HG03097 (cell line): ENCODE measurements around the gene PCGF2.
A peak's percentile ranks its signal among the peaks of the same experiment; 100 is the strongest.
"Not testable (repeated sequence)": the region's sequence is repeated elsewhere in the genome, so short reads cannot be mapped to it uniquely, and the experiment has no call there.

Experiments
- ATAC-seq: cut with Tn5 transposase; IDR thresholded peaks from one replicate; pipeline ENCODE4 v1.9.1; 2021; ENCODE audit not compliant: unreplicated experiment, low FRiP score

Gene PCGF2

DNA sequence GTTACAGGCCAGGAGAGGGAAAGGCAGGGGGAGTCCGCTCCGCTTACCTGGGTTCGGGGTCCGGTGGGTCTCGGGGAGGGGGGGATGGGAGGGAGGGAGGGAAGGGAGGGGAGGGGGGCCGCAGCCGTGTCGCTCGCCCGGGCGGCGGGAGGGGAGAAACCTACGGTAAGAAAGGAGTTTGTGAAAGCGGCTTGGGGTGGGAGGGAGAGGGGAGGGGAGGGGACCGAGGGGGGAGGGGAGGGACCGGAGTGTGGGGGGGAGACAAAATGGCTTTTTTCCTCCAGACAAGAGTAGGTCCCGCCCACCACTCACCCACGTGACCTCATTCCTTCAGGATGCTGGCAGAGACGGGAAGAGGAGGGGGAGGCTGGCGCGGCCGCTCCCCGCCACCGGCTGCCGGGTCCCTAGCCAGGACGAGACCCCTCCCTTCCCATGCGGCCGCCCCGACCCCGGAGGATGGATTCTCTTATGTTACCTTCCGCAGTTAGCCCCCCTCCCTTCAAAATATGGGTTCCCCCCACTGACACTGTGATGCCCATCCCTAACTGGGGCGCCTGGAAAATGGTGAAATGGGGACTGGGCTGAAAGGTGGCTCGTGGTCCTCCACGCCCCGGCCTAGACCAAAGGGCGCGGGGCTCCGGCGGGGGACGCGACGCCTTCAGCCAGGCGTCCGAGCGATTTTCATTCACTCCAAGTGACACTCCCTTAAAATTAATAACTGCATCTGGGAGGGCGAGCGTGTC is at the start of gene PCGF2:
TSS of gene PCGF2 (minus strand) at position 188 of the 743 bp plus-strand sequence. CDS start 7,934 bp downstream, outside the sequence.
- ATAC-seq: no peak

DNA sequence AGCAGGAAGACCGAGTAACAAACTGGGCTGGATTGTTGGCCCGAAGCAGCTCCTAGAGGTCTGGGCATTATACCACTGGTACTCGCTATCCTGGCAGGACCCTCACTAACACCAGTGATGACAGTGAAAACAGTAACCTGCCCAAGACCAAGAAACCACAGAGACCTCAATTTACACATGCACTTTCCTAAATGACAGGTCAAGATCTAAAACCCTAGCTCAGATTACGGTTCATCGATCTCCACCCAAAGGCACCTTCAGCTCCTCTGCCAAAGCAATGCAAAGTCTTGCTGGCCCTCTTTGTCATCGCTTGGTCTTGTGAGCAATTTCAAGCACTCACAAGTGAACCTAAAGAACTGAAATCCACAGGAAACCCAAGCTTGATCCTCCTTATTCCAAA is 49.7 kb upstream of the PCGF2 start:
- no peak for ATAC-seq

DNA sequence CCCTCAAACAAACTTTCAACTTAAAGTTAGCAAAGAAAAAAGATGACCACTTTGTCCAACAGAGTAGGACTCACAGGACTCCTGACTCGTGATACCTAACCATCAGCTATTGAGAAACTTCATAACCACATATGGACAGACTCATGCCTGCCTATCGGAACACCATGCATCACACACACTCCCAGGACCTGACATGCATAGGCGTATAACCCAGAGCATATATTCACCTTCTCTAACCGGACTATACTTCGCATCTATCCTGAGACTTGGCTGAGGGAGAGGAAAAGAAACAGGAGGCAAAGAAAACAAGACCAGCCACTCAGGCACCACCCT is 49.0 kb upstream of the PCGF2 start:
- ATAC-seq: no peak

DNA sequence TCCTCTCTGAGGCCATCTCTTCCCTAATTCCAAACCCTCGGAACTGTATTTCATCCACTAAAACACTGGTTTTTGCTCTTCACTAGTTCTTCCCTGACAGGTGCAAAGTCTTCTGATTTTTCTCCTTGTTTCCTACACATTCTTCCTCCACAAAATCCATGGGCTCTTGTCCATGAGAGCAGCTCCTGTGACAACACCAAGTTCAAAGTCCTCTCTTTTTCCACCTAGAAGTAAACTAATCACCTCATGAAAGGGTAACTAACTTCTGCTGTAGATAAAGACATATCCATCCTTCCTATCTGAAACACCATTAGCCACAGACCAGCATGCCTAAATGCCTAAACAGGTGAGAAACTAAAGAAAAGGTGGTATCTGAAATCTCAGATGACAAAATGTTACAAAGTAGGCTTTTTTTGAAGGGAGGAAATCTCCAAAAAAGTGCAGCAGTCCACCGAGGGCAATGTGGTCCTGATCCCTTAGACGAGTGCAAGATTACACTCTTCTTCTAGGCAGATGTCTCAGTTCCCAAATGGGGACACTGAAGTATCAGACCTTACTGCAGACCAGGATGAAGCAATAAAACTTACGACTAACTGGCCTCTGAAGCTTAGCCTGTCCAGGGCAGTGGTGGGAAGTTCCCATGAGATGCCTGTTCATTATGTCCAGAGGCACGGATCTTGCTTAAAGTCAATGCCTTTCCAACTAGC is 48.5 kb upstream of the PCGF2 start:
- no peak for ATAC-seq

DNA sequence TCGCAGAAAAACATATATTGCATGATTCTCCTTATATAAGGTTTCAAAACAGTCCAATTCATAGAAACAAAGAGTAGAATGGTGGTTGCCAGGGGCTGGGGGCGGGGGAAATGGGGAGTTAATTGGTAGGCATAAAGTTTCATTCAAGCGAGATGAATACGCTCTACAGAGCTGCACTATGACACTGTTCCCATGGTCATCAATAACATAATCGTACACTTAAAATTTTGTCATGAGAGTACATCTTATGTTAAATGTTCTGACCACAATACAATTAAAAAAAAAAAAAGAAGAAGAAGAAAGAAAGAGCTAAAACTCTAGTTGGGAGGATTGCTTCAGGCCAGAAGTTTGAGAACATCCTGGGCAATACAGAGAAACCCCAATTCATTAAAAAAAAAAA is 46.1 kb upstream of the PCGF2 start:
- ATAC-seq: no peak

DNA sequence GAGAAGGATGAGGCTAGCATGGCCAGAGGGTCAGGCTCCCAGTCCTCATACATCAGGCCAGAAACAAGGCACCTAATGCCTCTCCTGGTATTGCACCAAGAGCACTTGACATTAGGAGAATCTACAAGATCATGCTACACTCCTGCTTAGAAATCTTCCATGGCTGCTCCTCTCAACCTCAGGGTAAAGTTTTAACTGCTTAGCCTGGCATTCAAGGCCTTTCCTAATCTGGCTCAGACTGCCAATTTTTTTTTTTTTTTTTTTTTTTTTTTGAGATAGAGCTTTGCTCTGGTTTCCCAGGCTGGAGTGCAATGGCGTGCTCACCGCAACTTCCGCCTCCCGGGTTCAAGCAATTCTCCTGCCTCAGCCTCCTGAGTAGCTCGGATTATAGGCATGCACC is 43.0 kb upstream of the PCGF2 start:
- no peak for ATAC-seq

DNA sequence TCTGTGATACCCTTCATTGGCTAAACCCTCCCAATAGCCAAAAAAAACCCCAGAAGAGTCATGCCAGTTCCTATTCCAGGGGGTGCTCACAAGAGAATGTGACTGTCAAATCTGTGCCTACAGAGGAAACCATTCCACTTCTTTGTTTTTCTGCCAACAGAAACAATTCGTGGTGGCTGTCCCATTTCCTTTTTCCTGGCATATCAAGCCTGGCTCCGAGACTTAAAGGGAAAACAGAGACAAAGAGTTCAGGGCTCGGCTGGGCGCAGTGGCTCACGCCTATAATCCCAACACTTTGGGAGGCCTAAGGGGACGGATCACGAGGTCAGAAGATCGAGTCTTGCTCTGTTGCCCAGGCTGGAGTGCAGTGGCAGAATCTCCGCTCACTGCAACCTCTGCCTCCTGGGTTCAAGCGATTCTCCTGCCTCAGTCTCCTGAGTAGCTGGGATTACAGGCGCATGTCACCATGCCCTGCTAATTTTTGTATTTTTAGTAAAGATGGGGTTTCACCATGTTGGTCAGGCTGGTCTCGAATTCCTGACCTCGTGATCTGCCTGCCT is 42.1 kb upstream of the PCGF2 start:
- ATAC-seq: not testable (repeated sequence)

DNA sequence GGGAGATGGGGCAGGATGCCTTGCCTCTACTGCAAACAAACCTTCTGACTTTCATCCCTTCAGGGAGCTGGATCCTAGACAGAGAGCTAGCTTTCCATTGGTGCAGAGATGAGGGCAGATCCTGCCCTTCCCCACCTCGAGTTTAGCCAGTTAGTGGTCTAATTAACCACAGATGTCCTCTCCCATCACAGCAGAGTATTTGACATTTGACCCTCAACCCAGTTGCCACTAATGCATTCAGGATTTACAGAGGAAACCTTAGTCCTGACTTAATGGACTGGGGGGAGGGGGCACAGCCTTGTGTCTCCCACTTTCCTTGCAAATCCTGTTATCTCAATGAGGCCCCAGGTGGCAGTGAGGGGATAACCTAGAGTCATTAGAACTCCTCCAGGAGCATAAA is 41.0 kb upstream of the PCGF2 start:
- no peak for ATAC-seq

DNA sequence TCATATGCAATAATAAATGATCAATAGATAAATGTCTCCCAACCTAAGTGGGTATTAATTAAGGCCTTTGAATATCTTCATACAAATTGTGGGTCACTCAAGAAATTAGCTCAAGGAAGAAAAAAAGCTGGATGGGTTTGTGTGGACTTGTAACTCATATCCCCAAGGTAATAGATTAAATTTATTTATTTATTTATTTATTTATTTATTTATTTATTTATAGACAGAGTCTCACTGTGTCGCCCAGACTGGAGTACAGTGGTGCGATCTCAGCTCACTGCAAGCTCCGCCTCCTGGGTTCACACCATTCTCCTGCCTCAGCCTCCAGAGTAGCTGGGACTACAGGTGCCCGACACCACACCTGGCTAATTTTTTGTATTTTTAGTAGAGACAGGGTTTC is 39.9 kb upstream of the PCGF2 start:
- not testable (repeated sequence) for ATAC-seq

DNA sequence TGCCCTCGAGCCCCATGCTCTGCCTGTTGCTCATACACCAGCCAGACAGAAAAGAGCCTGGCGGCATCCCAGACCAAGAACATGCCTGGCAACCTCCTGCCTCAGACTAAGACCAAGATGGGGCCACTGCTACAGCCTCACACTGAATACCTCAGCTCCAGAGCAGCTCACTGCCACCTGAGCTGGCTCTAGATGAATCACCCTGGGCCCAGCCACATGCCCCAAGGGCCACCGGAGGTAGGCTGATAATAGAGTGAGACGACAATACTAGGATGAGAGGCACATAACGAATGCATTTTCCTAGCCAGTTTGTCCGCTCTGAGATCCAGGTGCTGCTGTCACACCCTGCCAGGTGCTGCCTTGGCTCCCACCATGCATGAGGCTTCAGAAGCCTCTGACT is 38.2 kb upstream of the PCGF2 start:
- no peak for ATAC-seq

DNA sequence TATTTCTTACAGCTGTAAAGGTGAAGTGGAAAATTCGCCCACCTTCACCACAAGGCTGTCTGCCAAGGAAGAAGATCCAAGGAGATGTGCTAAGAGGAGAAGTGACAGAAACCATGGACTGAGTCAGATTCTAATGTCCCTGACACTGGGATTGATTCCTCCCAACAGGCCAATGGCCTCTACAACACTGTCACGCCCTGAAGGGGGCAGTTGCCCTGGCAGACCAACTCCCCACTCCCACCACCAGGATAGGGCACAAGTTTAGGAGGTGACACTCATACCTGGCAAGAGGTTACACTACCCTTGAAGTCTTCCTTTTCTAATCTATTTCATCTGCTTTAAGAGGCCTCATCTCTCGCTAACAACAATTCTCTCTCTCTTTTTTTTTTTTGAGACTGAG is 35.1 kb upstream of the PCGF2 start:
- ATAC-seq: no peak

DNA sequence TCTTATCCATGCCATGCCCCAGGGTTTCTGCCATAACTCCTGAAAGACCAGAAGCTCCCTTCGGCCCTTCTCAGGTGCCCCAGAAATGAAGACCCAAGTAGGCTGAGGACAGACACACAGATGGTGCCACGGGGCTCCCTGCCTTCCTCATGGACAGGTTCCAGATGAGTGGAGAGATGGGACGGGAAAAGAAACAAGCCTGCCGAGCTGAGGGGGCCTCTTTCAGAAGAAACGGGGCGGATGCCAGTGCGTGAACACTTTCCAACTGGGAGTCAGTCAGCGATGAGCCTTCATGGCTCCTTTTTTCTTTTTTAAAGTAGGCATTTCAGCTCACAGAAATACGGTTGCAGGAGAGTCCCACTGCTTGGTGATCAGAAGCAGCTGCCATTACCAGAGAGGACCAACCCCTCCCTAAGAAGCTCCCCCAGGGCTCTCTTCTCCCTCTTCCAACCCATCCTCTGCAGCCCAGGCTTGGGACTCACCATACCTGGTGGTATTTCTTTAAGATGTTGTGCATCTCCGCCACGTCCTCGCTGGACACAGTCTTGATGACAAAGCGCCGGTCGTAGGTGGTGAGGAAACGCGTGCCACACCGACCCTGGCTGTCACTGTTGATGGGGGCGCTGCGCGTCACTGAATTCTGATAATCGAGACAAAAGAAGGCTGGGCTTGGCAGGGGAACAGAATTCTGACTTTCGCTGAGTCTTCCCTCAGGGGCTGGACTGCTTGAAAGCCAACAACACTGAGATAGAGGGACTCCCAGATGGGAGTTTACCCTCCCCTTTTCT is 32.0 kb upstream of the PCGF2 start:
- ATAC-seq: no peak

DNA sequence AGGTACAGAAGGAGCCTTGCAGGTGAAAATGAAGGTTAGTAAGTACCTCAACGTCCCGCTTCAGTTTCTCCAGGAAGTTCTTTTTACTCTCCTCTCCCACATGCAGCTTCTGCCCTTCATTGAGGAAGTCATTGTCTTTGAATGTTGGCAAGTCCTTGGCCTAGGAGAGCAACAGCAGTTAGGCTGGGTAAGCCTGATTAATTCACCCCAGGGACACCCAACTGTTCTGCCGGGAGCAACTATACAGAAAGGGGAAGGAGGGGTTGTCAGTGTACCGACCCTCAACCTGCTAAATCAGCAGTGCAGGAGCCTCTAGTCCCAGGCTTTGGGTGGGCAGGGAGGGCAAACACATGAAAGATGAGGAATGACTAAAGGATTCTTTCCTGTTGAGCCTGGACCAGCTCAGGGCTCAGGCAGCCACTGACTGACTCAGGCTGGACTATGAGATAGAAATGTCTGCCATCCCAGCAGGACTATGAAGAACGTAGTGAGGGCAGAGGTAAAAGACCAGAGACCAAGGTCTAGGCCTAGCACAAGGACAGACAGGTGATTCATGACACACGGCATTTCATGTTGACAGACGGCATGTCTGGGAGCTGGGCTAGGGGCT is 29.6 kb upstream of the PCGF2 start:
- ATAC-seq: no peak

DNA sequence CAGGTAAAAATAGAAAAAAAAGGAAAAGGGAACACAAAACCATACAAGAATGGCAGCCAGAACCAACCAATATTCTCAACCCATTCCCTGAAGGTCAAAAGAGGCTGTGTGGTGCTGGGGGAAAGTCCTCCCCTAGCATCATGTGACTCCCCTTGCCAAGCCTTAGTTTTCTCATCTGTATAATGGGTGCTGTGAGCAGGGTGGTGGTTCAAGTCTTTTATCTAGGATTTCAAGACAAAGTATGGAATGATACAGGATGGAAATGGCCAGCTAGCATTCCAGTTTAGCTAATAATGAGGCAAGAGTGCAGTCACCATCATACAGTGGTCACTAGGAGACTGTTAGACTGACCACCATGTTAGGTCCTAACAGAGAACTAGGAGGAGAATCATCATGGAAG is 25.1 kb upstream of the PCGF2 start:
- no peak for ATAC-seq

DNA sequence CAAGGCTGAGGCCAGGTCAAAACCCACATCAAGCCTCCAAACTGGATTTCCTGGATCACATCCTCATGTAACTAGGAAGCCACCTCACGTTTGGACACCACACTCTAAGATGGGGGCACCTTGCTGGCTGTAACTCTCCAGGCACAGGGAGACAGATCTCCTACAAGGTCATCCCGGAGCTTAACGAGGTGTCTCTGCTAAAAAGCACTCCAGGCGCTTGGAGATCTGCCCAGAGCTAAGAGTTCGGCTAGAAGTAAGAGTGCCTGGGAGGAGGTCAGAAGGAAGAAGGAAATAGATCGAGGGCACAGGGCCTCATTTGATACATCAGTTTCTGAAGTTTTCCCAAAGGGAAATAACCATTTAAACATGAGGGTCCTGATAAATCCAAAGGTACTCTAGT is 20.3 kb upstream of the PCGF2 start:
- no peak for ATAC-seq

DNA sequence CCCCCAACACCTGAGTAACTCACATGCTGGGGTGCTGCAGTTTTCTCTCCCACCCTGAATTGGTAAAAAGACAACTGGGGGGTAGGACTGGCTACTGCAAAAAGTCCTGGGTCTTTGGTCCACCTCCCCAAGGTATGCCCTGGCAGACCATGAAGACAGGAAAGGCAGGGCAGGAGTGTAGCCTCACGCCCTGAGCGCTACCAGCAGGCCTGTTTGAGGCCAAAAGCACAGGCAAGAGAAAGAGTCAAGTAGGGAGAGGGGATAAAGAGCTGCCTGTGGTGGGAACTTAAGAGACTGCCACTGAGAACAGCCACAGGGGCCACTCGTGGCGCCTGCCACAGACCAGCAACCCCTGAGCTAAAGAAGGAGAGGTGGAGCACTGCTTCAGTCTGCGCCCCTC is 18.2 kb upstream of the PCGF2 start:
- ATAC-seq: no peak

DNA sequence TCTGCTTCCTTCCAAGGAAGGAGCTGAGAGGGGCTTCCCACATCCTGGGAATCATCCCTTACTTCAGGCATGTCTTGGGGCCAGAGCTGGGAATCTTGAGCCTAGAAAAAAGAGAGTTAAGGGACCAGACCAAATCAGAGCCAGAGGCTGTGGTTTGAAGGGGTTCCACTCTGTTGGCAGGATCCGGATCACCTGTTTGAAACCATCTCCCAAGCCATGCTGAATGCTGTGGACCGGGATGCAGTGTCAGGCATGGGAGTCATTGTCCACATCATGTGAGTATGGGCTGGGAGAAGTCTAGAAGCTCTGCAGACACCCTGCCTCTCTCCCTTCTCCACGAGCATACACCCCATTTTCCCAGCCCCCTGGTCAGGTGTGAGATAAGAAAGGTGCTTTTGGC is 14.1 kb upstream of the PCGF2 start:
- no peak for ATAC-seq

DNA sequence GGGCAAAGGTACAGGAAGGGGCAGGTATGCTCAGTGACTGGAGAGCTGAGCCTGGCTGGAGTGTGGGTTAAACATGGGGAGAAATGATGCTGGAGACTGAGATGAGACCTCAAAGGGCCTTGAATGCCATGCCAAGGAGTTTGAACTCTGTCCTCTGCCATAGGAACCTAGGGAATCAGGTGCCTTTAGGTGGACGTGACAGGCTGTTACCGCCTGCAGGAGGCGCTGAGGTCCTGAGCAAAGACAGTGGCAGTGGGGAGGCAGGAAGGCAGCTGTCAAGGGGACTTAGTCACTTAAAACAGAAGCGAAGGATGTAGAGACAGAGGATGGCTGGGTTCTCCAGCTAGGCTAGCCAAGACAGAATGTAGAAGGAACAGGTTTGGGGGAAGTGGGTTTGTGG is 13.5 kb upstream of the PCGF2 start:
- ATAC-seq: no peak

DNA sequence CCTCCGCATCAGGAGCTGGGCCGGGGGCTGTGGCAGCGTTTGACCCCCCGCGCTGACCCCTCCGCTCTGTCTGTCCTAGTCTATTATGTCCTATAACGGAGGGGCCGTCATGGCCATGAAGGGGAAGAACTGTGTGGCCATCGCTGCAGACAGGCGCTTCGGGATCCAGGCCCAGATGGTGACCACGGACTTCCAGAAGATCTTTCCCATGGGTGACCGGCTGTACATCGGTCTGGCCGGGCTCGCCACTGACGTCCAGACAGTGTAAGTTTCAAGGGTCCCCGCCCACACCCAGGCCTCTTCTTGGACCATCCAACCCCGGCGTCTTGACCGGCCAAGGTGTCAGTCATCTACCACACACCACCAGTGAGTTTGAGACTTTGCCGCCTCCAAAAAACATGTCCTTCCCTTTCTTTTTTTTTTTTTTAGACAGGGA is 5.0 kb upstream of the PCGF2 start:
- ATAC-seq: no peak

DNA sequence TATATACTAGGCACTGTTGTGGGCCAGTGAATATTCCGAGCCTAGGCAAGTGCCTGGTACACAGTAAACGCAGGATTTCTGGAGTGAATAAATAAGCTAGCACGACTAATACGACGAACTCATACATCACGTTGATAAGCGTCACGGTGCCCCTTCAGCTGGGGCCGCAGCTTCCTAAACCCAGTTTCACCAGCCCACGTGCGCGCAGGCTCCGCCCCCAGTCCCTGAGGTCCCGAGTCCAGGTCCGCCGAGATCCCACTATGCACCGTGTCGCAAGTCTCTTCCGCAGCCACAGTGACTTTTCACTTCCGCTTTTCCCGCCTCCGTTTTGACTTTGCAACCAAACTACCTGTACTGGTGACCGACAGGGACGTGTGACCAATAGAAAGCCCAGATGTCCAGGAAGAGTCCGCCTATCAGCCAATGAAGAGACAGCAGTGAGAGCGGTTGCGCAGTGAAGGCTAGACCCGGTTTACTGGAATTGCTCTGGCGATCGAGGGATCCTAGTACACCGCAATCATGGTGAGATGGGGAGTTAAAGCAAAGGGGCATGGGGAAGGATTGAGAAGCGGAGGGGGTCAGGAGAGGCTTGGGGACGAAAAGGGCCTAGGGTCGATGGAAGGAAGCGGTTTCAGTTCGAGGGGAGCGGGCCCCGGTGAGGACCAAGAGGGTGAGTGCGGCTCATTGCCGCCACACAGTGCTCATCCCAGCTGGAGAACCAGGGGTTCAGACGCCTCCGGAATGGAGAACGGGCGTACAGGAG is 4.4 kb upstream of the PCGF2 start, which contains the start of gene PSMB3:
TSS of gene PSMB3 (plus strand) at position 434 of the 763 bp plus-strand sequence. CDS start at position 520, 86 bp downstream.
- ATAC-seq: peak; percentile 59
